K562 (cell line): ENCODE measurements around the gene TNFRSF19. TPM values are rescaled to one million over a fixed set of nuclear protein-coding genes. Genes with fewer than 3 reads are reported as not detected.

ENCODE experiments used
- ATAC-seq: fragments of 200-7000 bp; cut with Tn5 transposase; 3 replicates; pipeline ENCODE4 v1.9.1; 2020; ENCODE audit warnings: moderate library complexity
- BruUV-seq: library from RNA; stranded (reverse); fragments of 400-500 nt; replicated peaks from 2 replicates; lab custom pipeline; 2021; lab: Mats Ljungman, UMichigan
- CTCF ChIA-PET: fragments of 300-600 bp; formaldehyde crosslinking; extraction: SDS; loops from one replicate; lab custom pipeline; 2021; ENCODE audit warnings: low intra/inter-chr PET ratio; lab: Yijun Ruan, JAX
- POLR2A ChIA-PET: fragments of 300-600, 350-650 bp; sonication (Branson Sonifier 250); formaldehyde crosslinking; extraction: SDS; loops from one replicate; lab custom pipeline; 2021; ENCODE audit warnings: antibody characterized with exemption, inconsistent platforms; lab: Yijun Ruan, JAX
- DNase-seq, 4 experiments: peaks; one replicate each; pipeline versions ENCODE4 v3.0.0 to v3.0.0-alpha.2; 2011 to 2018; ENCODE audit warnings: low spot score in 3 of 4, mixed read lengths in 3 of 4; ENCODE audit errors: extremely low read depth in 1 of 4
- FAIRE-seq: peaks from 2 replicates; lab custom pipeline; 2011; peaks lifted over from hg19 to GRCh38; lab: Jason Lieb, UNC
- H2AFZ ChIP-seq: 2 replicates; pipeline ENCODE4 v1.6.0; 2011; ENCODE audit warnings: low read depth, low read length, control low read depth, inconsistent platforms
- H3K27ac ChIP-seq: fragments of 200-600 bp; 3 replicates; pipeline ENCODE4 v1.8.0; 2011; ENCODE audit warnings: low read depth, mild to moderate bottlenecking, control low read depth, inconsistent platforms, low read length, moderate library complexity, mixed read lengths; ENCODE audit errors: extremely low read depth
- H3K27me3 ChIP-seq, 2 experiments: fragments of 300-600 bp in 1 of 2; 2 replicates in 1 of 2; 3 replicates in 1 of 2; pipeline versions ENCODE4 v1.6.0 to v1.8.0; 2011; ENCODE audit warnings: inconsistent platforms in 2 of 2, low read length in 2 of 2, mild to moderate bottlenecking in 1 of 2, mixed read lengths in 1 of 2, moderate library complexity in 1 of 2; ENCODE audit not compliant: control insufficient read depth in 2 of 2, insufficient read depth in 2 of 2
- H3K36me3 ChIP-seq: fragments of 300-600 bp; 3 replicates; pipeline ENCODE4 v1.8.0; 2011; ENCODE audit warnings: mild to moderate bottlenecking, low read length, inconsistent platforms; ENCODE audit not compliant: control insufficient read depth, insufficient read depth
- H3K4me1 ChIP-seq, 2 experiments: fragments of 200-600 bp in 1 of 2; replicated peaks in 1 of 2; 2 replicates in 1 of 2; 3 replicates in 1 of 2; pipeline versions ENCODE4 v1.5.1 to v1.8.0; 2011; ENCODE audit warnings: inconsistent platforms in 2 of 2, low read length in 2 of 2, mild to moderate bottlenecking in 1 of 2, mixed read lengths in 1 of 2, moderate library complexity in 1 of 2; ENCODE audit not compliant: control insufficient read depth in 2 of 2, insufficient read depth in 2 of 2
- H3K4me2 ChIP-seq: 2 replicates; pipeline ENCODE4 v1.6.1; 2011; ENCODE audit warnings: low read length, control low read depth, inconsistent platforms, mixed read lengths; ENCODE audit not compliant: insufficient read depth
- H3K4me3 ChIP-seq: fragments of 200-600 bp; sonication (generic), shearing (Covaris generic); 2 replicates; pipeline ENCODE4 v1.5.1; 2016; ENCODE audit warnings: control low read depth, inconsistent platforms
- H3K79me2 ChIP-seq: fragments of 200-600 bp; 3 replicates; pipeline ENCODE4 v1.8.0; 2011; ENCODE audit warnings: low read length, inconsistent platforms; ENCODE audit not compliant: control insufficient read depth, insufficient read depth
- H3K9ac ChIP-seq, 2 experiments: 2 replicates each; pipeline versions ENCODE4 v1.6.0 to v1.6.1; 2011; ENCODE audit warnings: low read depth in 2 of 2, low read length in 2 of 2, control low read depth in 1 of 2, inconsistent platforms in 1 of 2, mild to moderate bottlenecking in 1 of 2, mixed read lengths in 1 of 2; ENCODE audit not compliant: insufficient read depth in 1 of 2
- H3K9me1 ChIP-seq: one replicate; pipeline ENCODE4 v1.6.0; 2011; ENCODE audit warnings: inconsistent platforms, mild to moderate bottlenecking, low read length, moderate library complexity; ENCODE audit not compliant: control insufficient read depth, insufficient read depth
- H3K9me3 ChIP-seq: replicated peaks from 2 replicates; pipeline ENCODE4 v1.5.1; 2011; ENCODE audit warnings: low read depth, low read length, inconsistent platforms; ENCODE audit not compliant: control insufficient read depth, insufficient read depth
- H4K20me1 ChIP-seq: replicated peaks from 2 replicates; pipeline ENCODE4 v1.6.1; 2011; ENCODE audit warnings: low read length, inconsistent platforms, mixed read lengths; ENCODE audit not compliant: control insufficient read depth, insufficient read depth
- BMI1 ChIP-seq: fragments of 150-350 bp; IDR thresholded peaks from 2 replicates; pipeline ENCODE4 v1.6.1; 2014; ENCODE audit warnings: low read length
- HDGF ChIP-seq: fragments of 450-650 bp; IDR thresholded peaks from 2 replicates; pipeline ENCODE4 v1.6.1; 2016
- MXI1 ChIP-seq: IDR thresholded peaks from 2 replicates; pipeline ENCODE4 v1.6.1; 2011; ENCODE audit warnings: low read depth, mild to moderate bottlenecking, improper control_type of control experiment, low read length
- NCOA6 ChIP-seq: fragments of 450-650 bp; IDR thresholded peaks from 2 replicates; pipeline ENCODE4 v1.6.1; 2017; ENCODE audit warnings: mild to moderate bottlenecking
- POLR2B ChIP-seq: fragments of 450-650 bp; IDR thresholded peaks from 2 replicates; pipeline ENCODE4 v1.6.1; 2018; ENCODE audit warnings: low read depth; ENCODE audit not compliant: partially characterized antibody
- PYGO2 ChIP-seq: fragments of 450-650 bp; IDR thresholded peaks from 2 replicates; pipeline ENCODE4 v1.6.1; 2016; ENCODE audit warnings: mild to moderate bottlenecking, missing genetic modification characterization, moderate library complexity, missing compliant biosample characterization
- SP2 ChIP-seq: IDR thresholded peaks from 2 replicates; pipeline ENCODE4 v1.6.1; 2011; ENCODE audit warnings: mild to moderate bottlenecking, low read depth, low read length, moderate library complexity; ENCODE audit not compliant: poor library complexity, severe bottlenecking; ENCODE audit errors: extremely low read depth
- TEAD4 ChIP-seq, 2 experiments: sonication (generic) in 1 of 2; formaldehyde crosslinking in 1 of 2; IDR thresholded peaks; 2 replicates each; pipeline versions ENCODE4 v1.6.1 to v1.8.0; 2012 to 2022; ENCODE audit warnings: borderline replicate concordance in 1 of 2, inconsistent platforms in 1 of 2, low read length in 1 of 2, mild to moderate bottlenecking in 1 of 2, missing genetic modification reagents in 1 of 2
- ZBED1 ChIP-seq: IDR thresholded peaks from 2 replicates; pipeline ENCODE4 v1.6.1; 2014
- ZNF175 ChIP-seq: fragments of 200-800 bp; sonication (Bioruptor generic); IDR thresholded peaks from 2 replicates; pipeline ENCODE4 v1.6.1; 2016; ENCODE audit warnings: low read depth, mild to moderate bottlenecking, missing genetic modification characterization, missing compliant biosample characterization
- ZNF354B ChIP-seq: fragments of 250-450 bp; sonication (Bioruptor Pico); IDR thresholded peaks from 2 replicates; pipeline ENCODE4 v1.4.0; 2020
- ZNF764 ChIP-seq: fragments of 250-450 bp; sonication (Bioruptor Pico); IDR thresholded peaks from 2 replicates; pipeline ENCODE4 v1.4.0; 2020; ENCODE audit warnings: low read depth, mild to moderate bottlenecking, moderate library complexity
- ZSCAN32 ChIP-seq: fragments of 450-650 bp; formaldehyde crosslinking; IDR thresholded peaks from 2 replicates; pipeline ENCODE4 v1.4.0; 2020; ENCODE audit warnings: mild to moderate bottlenecking, moderate library complexity
- WGBS: fragments of 100-300 bp; shearing (Covaris generic); methylation state at CpG from one replicate; pipeline ENCODE4 v1.1.6; 2016; ENCODE audit warnings: low coverage, mixed read lengths; ENCODE audit not compliant: insufficient coverage; ENCODE audit errors: missing lambda C conversion rate; 5-methylcytosine and 5-hydroxymethylcytosine counted together
- in situ Hi-C: fragments of 300-500 bp; cut with MboI; formaldehyde crosslinking; loops from 4 replicates; pipeline ENCODE4 v1.15.0; 2018; ENCODE audit warnings: inconsistent platforms, mixed read lengths
- intact Hi-C: fragments of 100-400 bp; cut with micrococcal nuclease; formaldehyde crosslinking; loops from 2 replicates; pipeline ENCODE4 v1.14.2; 2022
- polyA plus RNA-seq, 8 experiments: library from polyadenylated mRNA; depleted of rRNA in 4 of 8; stranded (reverse) in 5 of 8; unstranded in 3 of 8; fragments of >200 nt; fragmentation: Nextera tagmentation in 2 of 8; fragmentation: Illumina TruSeq in 1 of 8; extraction: Ambion mirVana in 2 of 8; extraction: Trizol in 1 of 8; gene quantifications; 2 replicates each; pipeline versions ENCODE4 v1.2.1 to v1.2.3, GENCODE V29; 2011 to 2014; ENCODE audit warnings: inconsistent platforms in 1 of 8, missing spikeins in 1 of 8
- total RNA-seq, 7 experiments: library from RNA; depleted of rRNA in 6 of 7; stranded (reverse); fragments of >200 nt in 6 of 7; fragmentation: Illumina TruSeq in 2 of 7; extraction: Trizol in 2 of 7; gene quantifications; 2 replicates each; pipeline versions ENCODE4 v1.2.1 to v1.2.3, GENCODE V29; 2011 to 2021; ENCODE audit warnings: low replicate concordance in 1 of 7
- TF ChIP-seq, protein P1 (sequence below): fragments of 450-650 bp; formaldehyde crosslinking; IDR thresholded peaks from 2 replicates; pipeline ENCODE4 v1.4.0; 2020; ENCODE audit warnings: mild to moderate bottlenecking
- TF ChIP-seq, protein P2 (sequence below): IDR thresholded peaks from 2 replicates; pipeline ENCODE4 v1.6.1; 2011; ENCODE audit warnings: borderline replicate concordance, low read depth, mild to moderate bottlenecking, moderate library complexity, low read length; ENCODE audit not compliant: insufficient read depth, poor library complexity, severe bottlenecking
- TF ChIP-seq, protein P3 (sequence below): fragments of 250-450 bp; sonication (Bioruptor Pico); IDR thresholded peaks from 2 replicates; pipeline ENCODE4 v1.4.0; 2020; ENCODE audit warnings: mild to moderate bottlenecking, moderate library complexity
- TF ChIP-seq, protein P4 (sequence below): fragments of 450-650 bp; IDR thresholded peaks from 2 replicates; pipeline ENCODE4 v1.6.1; 2016

TNFRSF19 gene
- total and polyA plus RNA-seq, 9 of the 15 experiments (the other 6 are each of a cell fraction or from before 2014, with no cell fraction given): 0.01 to 0.07 TPM; not detected in 7

DNA sequence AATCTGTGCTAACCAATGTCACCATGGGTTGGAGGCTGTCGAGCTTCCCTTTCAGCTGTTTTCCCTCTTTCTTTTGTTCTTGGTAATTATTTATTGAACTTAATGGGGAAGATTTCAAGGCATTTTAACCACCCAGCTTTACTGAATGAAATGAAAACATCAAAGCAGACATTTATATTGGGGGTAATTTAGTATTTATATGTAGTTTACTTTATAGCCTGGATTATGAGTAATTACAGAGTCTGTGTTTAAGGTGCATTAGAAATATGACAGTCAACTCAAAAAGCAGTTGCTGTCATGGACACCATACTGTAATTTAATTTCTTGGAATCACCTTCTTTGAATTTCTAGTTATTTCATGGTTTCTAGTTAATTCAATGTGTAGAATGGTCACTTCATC, 42.0 kb downstream of the TNFRSF19 start:
- ATAC-seq (no peak), DNase-seq (no peak), FAIRE-seq (no peak)
- no peak overlapping the region for H2AFZ ChIP-seq
- peaks cover 3 to 9% of the 10 kb centered on the region in 2 experiments; a peak in 2 of 5 replicates for H3K27me3 ChIP-seq
- in situ Hi-C loops: no loop called here
- no peaks in the 10 kb centered on the region for H4K20me1 ChIP-seq
- ChIA-PET CTCF (no interaction called here), POLR2A (no interaction called here)
- no TSS peak for BruUV-seq
- no peak overlapping the region for H3K4me3 ChIP-seq
- H3K4me2 ChIP-seq: no peak overlapping the region
- no peaks in the 10 kb centered on the region for H3K9me1 ChIP-seq
- H3K4me1 ChIP-seq: no peaks in the 10 kb centered on the region
- no peaks in the 10 kb centered on the region for H3K79me2 ChIP-seq
- H3K27ac ChIP-seq: no peak overlapping the region
- no peaks in the 10 kb centered on the region for H3K9me3 ChIP-seq
- no CpG with 5 or more reads among the region's 1 CpG for WGBS
- H3K36me3 ChIP-seq: no peaks in the 10 kb centered on the region
- TF ChIP-seq MXI1 (no peak), POLR2B (no peak), ZBED1 (no peak), TEAD4 (IDR thresholded peaks at IDR 0.05; ENCODE audit: low read length) (no peak), TEAD4 (CRISPR knock-in tag; IDR thresholded peaks at IDR 0.05; ENCODE audit: borderline replicate concordance) (no peak), ZNF764 (CRISPR knock-in tag) (no peak), BMI1 (no peak), NCOA6 (no peak), PYGO2 (tag) (no peak), ZNF354B (CRISPR knock-in tag) (no peak), ZSCAN32 (CRISPR knock-in tag) (no peak), SP2 (no peak), ZNF175 (CRISPR knock-in tag) (no peak), HDGF (no peak)
- TF ChIP-seq, protein P1, sequence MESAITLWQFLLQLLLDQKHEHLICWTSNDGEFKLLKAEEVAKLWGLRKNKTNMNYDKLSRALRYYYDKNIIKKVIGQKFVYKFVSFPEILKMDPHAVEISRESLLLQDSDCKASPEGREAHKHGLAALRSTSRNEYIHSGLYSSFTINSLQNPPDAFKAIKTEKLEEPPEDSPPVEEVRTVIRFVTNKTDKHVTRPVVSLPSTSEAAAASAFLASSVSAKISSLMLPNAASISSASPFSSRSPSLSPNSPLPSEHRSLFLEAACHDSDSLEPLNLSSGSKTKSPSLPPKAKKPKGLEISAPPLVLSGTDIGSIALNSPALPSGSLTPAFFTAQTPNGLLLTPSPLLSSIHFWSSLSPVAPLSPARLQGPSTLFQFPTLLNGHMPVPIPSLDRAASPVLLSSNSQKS (CRISPR knock-in tag): no peak
- TF ChIP-seq, protein P2, sequence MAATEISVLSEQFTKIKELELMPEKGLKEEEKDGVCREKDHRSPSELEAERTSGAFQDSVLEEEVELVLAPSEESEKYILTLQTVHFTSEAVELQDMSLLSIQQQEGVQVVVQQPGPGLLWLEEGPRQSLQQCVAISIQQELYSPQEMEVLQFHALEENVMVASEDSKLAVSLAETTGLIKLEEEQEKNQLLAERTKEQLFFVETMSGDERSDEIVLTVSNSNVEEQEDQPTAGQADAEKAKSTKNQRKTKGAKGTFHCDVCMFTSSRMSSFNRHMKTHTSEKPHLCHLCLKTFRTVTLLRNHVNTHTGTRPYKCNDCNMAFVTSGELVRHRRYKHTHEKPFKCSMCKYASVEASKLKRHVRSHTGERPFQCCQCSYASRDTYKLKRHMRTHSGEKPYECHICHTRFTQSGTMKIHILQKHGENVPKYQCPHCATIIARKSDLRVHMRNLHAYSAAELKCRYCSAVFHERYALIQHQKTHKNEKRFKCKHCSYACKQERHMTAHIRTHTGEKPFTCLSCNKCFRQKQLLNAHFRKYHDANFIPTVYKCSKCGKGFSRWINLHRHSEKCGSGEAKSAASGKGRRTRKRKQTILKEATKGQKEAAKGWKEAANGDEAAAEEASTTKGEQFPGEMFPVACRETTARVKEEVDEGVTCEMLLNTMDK: no peak
- TF ChIP-seq, protein P3, sequence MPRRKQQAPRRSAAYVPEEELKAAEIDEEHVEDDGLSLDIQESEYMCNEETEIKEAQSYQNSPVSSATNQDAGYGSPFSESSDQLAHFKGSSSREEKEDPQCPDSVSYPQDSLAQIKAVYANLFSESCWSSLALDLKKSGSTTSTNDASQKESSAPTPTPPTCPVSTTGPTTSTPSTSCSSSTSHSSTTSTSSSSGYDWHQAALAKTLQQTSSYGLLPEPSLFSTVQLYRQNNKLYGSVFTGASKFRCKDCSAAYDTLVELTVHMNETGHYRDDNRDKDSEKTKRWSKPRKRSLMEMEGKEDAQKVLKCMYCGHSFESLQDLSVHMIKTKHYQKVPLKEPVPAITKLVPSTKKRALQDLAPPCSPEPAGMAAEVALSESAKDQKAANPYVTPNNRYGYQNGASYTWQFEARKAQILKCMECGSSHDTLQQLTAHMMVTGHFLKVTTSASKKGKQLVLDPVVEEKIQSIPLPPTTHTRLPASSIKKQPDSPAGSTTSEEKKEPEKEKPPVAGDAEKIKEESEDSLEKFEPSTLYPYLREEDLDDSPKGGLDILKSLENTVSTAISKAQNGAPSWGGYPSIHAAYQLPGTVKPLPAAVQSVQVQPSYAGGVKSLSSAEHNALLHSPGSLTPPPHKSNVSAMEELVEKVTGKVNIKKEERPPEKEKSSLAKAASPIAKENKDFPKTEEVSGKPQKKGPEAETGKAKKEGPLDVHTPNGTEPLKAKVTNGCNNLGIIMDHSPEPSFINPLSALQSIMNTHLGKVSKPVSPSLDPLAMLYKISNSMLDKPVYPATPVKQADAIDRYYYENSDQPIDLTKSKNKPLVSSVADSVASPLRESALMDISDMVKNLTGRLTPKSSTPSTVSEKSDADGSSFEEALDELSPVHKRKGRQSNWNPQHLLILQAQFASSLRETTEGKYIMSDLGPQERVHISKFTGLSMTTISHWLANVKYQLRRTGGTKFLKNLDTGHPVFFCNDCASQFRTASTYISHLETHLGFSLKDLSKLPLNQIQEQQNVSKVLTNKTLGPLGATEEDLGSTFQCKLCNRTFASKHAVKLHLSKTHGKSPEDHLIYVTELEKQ (CRISPR knock-in tag): no peak
- TF ChIP-seq, protein P4, sequence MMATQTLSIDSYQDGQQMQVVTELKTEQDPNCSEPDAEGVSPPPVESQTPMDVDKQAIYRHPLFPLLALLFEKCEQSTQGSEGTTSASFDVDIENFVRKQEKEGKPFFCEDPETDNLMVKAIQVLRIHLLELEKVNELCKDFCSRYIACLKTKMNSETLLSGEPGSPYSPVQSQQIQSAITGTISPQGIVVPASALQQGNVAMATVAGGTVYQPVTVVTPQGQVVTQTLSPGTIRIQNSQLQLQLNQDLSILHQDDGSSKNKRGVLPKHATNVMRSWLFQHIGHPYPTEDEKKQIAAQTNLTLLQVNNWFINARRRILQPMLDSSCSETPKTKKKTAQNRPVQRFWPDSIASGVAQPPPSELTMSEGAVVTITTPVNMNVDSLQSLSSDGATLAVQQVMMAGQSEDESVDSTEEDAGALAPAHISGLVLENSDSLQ: no peak
- intact Hi-C loops: no loop called here
- no peak overlapping the region for H3K9ac ChIP-seq
